Loucy (cell line): Measurements from ENCODE around the gene WNK4.

Source experiments
- H2AFZ ChIP-seq: fragments of 200-600 bp; sonication (generic); 2 replicates; pipeline ENCODE4 v1.6.0; 2016; ENCODE audit warnings: antibody characterized with exemption, mild to moderate bottlenecking, low read length, moderate library complexity
- H3F3A ChIP-seq: fragments of 200-600 bp; 2 replicates; pipeline ENCODE4 v1.6.0; 2016; ENCODE audit warnings: antibody characterized with exemption, low read depth, mild to moderate bottlenecking
- H3K27me3 ChIP-seq: fragments of 200-600 bp; sonication (generic); 2 replicates; pipeline ENCODE4 v1.6.1; 2014; ENCODE audit warnings: low read length, mild to moderate bottlenecking; ENCODE audit not compliant: insufficient read depth, poor library complexity, severe bottlenecking
- H3K36me3 ChIP-seq: fragments of 200-600 bp; sonication (generic); 2 replicates; pipeline ENCODE4 v1.6.1; 2016; ENCODE audit warnings: low read length; ENCODE audit not compliant: insufficient read depth
- H3K4me1 ChIP-seq: fragments of 200-600 bp; sonication (generic); 2 replicates; pipeline ENCODE4 v1.5.1; 2014; ENCODE audit warnings: low read length, mild to moderate bottlenecking; ENCODE audit not compliant: insufficient read depth, poor library complexity, severe bottlenecking
- H3K4me2 ChIP-seq: fragments of 200-600 bp; sonication (generic); 2 replicates; pipeline ENCODE4 v1.6.0; 2014; ENCODE audit warnings: antibody characterized with exemption, low read length, low read depth, mild to moderate bottlenecking; ENCODE audit not compliant: poor library complexity, severe bottlenecking
- H3K4me3 ChIP-seq: fragments of 200-600 bp; sonication (generic); 2 replicates; pipeline ENCODE4 v1.5.1; 2014; ENCODE audit warnings: low read length, mild to moderate bottlenecking, mixed read lengths; ENCODE audit not compliant: poor library complexity, severe bottlenecking
- H3K79me2 ChIP-seq: fragments of 200-600 bp; sonication (generic); 2 replicates; pipeline ENCODE4 v1.6.1; 2014; ENCODE audit warnings: low read length; ENCODE audit not compliant: insufficient read depth
- H3K9ac ChIP-seq: fragments of 200-600 bp; sonication (generic); 2 replicates; pipeline ENCODE4 v1.6.0; 2014; ENCODE audit warnings: mild to moderate bottlenecking, low read depth, low read length, moderate library complexity; ENCODE audit not compliant: poor library complexity, severe bottlenecking
- H3K9me2 ChIP-seq: fragments of 200-600 bp; sonication (generic); replicated peaks from 2 replicates; pipeline ENCODE4 v1.6.1; 2016; ENCODE audit warnings: low read depth, low read length, mixed read lengths
- H3K9me3 ChIP-seq: fragments of 200-600 bp; sonication (generic); 2 replicates; pipeline ENCODE4 v1.6.1; 2014; ENCODE audit warnings: mild to moderate bottlenecking, antibody characterized with exemption, low read length, low read depth; ENCODE audit not compliant: insufficient read depth
- H4K20me1 ChIP-seq: fragments of 200-600 bp; sonication (generic); 2 replicates; pipeline ENCODE4 v1.6.0; 2014; ENCODE audit warnings: antibody characterized with exemption, low read length, mild to moderate bottlenecking; ENCODE audit not compliant: insufficient read depth, poor library complexity, severe bottlenecking
- CTCF ChIP-seq: fragments of 200-600 bp; sonication (generic); conservative IDR thresholded peaks from 2 replicates; pipeline ENCODE4 v1.5.1; 2014; ENCODE audit warnings: mild to moderate bottlenecking, antibody characterized with exemption, low read length
- EZH2phosphoT487 ChIP-seq: fragments of 200-600 bp; IDR thresholded peaks from 2 replicates; pipeline ENCODE4 v1.6.1; 2018; ENCODE audit warnings: antibody characterized with exemption, mild to moderate bottlenecking, moderate library complexity, borderline replicate concordance

WNK4 gene

GRCh38 chr17:42803074-42803883 lies 22.9 kb downstream of the WNK4 start:
- H4K20me1 ChIP-seq, result no peaks in the 10 kb centered on the region
- no peaks in the 10 kb centered on the region for H3K9me3 ChIP-seq
- no peak overlapping the region for H3K4me2 ChIP-seq
- H3K9me2 ChIP-seq, result no peaks in the 10 kb centered on the region
- H2AFZ ChIP-seq, result no peak overlapping the region
- TF ChIP-seq CTCF (no peak), EZH2phosphoT487 (no peak)
- no peak overlapping the region for H3K9ac ChIP-seq
- H3K79me2 ChIP-seq, result peaks cover 1% of the 10 kb centered on the region; the same call in 1 of the 2 replicates
- H3F3A ChIP-seq, result no peaks in the 10 kb centered on the region
- no peak overlapping the region for H3K4me3 ChIP-seq
- no peaks in the 10 kb centered on the region for H3K36me3 ChIP-seq
- no peaks in the 10 kb centered on the region for H3K4me1 ChIP-seq
- no peaks in the 10 kb centered on the region for H3K27me3 ChIP-seq

GRCh38 chr17:42804918-42805367 lies 24.5 kb downstream of the WNK4 start:
- H3K27me3 ChIP-seq, result no peaks in the 10 kb centered on the region
- H3K36me3 ChIP-seq, result 0 out of 2 replicates have a peak, but pooled peaks cover 3% of the 10 kb centered on the region
- H3K9me2 ChIP-seq, result no peaks in the 10 kb centered on the region
- no peak overlapping the region for H3K4me2 ChIP-seq
- H3F3A ChIP-seq, result no peaks in the 10 kb centered on the region
- H4K20me1 ChIP-seq, result no peaks in the 10 kb centered on the region
- no peaks in the 10 kb centered on the region for H3K79me2 ChIP-seq
- H3K9me3 ChIP-seq, result no peaks in the 10 kb centered on the region
- H3K4me1 ChIP-seq, result no peaks in the 10 kb centered on the region
- H3K4me3 ChIP-seq, result no peak overlapping the region
- TF ChIP-seq EZH2phosphoT487, result no peak
- TF ChIP-seq CTCF, result no peak
- H3K9ac ChIP-seq, result no peak overlapping the region
- no peak overlapping the region for H2AFZ ChIP-seq

- Histone ChIP-seq H3K27me3 (no peaks in the 10 kb centered on the region), H3K36me3 (peaks cover 7% of the 10 kb centered on the region; the same call in 1 of the 2 replicates)
Observed at GRCh38 chr17:42806249-42806648, 25.8 kb downstream of the WNK4 start.

More at GRCh38 chr17:42806249-42806648, 25.8 kb downstream of the WNK4 start:
- TF ChIP-seq CTCF (no peak), EZH2phosphoT487 (no peak)
- H3K9me2 ChIP-seq, result no peaks in the 10 kb centered on the region
- no peak overlapping the region for H3K4me3 ChIP-seq
- H2AFZ ChIP-seq, result no peak overlapping the region
- H3K9me3 ChIP-seq, result no peaks in the 10 kb centered on the region
- no peak overlapping the region for H3K4me2 ChIP-seq
- H3K79me2 ChIP-seq, result no peaks in the 10 kb centered on the region
- no peaks in the 10 kb centered on the region for H4K20me1 ChIP-seq
- H3K9ac ChIP-seq, result no peak overlapping the region
- H3F3A ChIP-seq, result no peaks in the 10 kb centered on the region
- H3K4me1 ChIP-seq, result no peaks in the 10 kb centered on the region
